SH-SY5Y (cell line): Measurements from ENCODE around the gene TENM4.

Experiments used
- GATA2 ChIP-seq: IDR thresholded peaks from 2 replicates; pipeline ENCODE4 v1.6.1; 2011; ENCODE audit warnings: mild to moderate bottlenecking, low read depth, low read length
- GATA3 ChIP-seq: IDR thresholded peaks from 2 replicates; pipeline ENCODE4 v1.6.1; 2011; ENCODE audit warnings: low read depth, mild to moderate bottlenecking, low read length, moderate library complexity

DNA sequence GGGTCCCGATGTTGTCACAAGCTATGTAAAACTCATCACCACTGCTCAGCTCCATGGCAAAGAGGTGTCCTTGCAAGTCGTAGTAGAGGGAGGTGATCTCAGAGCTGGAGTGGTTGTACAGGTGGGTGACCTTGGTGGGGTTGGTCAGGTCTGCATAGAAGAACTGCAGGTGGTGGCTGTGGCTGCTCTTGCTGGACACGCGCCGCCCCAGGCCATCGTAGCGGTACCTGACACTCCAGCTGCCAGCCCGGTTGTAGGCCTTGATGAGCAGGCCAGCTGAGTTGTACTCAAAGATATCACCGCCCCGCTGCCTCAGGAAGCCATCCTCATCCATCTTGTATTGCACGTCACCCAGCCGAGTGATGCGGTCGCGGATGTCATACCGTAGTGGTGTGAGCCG lies 771.6 kb downstream of the TENM4 start:
- TF ChIP-seq GATA2 = no peak
- TF ChIP-seq GATA3 = no peak
